Right atrium auricular region (tissue), 2 donors: ENCODE results near the gene DCPS. TPM values are rescaled to one million over a fixed set of nuclear protein-coding genes. Genes with fewer than 3 reads are reported as not detected.
A peak's percentile ranks its signal among the peaks of the same experiment; 100 is the strongest.
"Not testable (repeated sequence)": the region's sequence is repeated elsewhere in the genome, so short reads cannot be mapped to it uniquely, and the experiment has no call there.

Experiments
- DNase-seq: peaks from one replicate; pipeline ENCODE4 v3.0.0-alpha.2; 2019; ENCODE audit warnings: low spot score
- H3K27ac ChIP-seq, 2 donors: fragments of 200-600 bp; sonication (generic); 1 replicate in 1 of 2; 2 replicates in 1 of 2; pipeline ENCODE4 v1.5.1; 2016 to 2019
- H3K27me3 ChIP-seq, 2 donors: fragments of 200-600 bp; sonication (generic); one replicate each; pipeline versions ENCODE4 v1.5.1 to v1.6.0; 2017 to 2019
- H3K36me3 ChIP-seq: fragments of 200-600 bp; sonication (generic); one replicate; pipeline ENCODE4 v1.5.1; 2016
- H3K4me1 ChIP-seq, 2 donors: fragments of 200-600 bp; sonication (generic); one replicate each; pipeline versions ENCODE4 v1.5.1 to v1.6.0; 2017 to 2019
- H3K4me3 ChIP-seq, 2 donors: fragments of 200-600 bp; sonication (generic); 1 replicate in 1 of 2; 2 replicates in 1 of 2; pipeline ENCODE4 v1.5.1; 2017 to 2019; ENCODE audit warnings: mild to moderate bottlenecking in 1 of 2, moderate library complexity in 1 of 2
- H3K9me3 ChIP-seq, 2 donors: fragments of 200-600 bp; sonication (generic); one replicate each; pipeline ENCODE4 v1.5.1; 2019
- CTCF ChIP-seq, 2 donors: fragments of 200-600 bp; sonication (generic); IDR thresholded peaks; one replicate each; pipeline ENCODE4 v1.5.1; 2019; ENCODE audit warnings: antibody characterized with exemption in 2 of 2
- total RNA-seq, 2 donors: library from RNA; depleted of rRNA; stranded (reverse); fragments of >200 nt; gene quantifications; one replicate each; pipeline ENCODE4 v1.1.0, GENCODE V29; 2016

The DCPS gene
- total RNA-seq, 2 donors from 2014 or later, result 12.1 to 14.1 TPM

- H3K4me1 ChIP-seq, result peaks cover 0 to 75% of the 10 kb centered on the region in 2 donors
- H3K27me3 ChIP-seq, result no peaks in the 10 kb centered on the region
- no peaks in the 10 kb centered on the region for H3K36me3 ChIP-seq
- H3K9me3 ChIP-seq, result no peaks in the 10 kb centered on the region
- peak overlapping the region; percentile 80 to 84 for H3K27ac ChIP-seq
- DNase-seq, result no peak
- TF ChIP-seq CTCF (IDR thresholded peaks at IDR 0.05), result no peak
- no peak overlapping the region for H3K4me3 ChIP-seq
Observed at GRCh38 chr11:126346586-126346940, 42.7 kb downstream of the DCPS start.

- not testable (repeated sequence) for H3K4me3 ChIP-seq, H3K9me3 ChIP-seq, H3K36me3 ChIP-seq, DNase-seq, H3K27me3 ChIP-seq
- Histone ChIP-seq H3K27ac (peak overlapping the region; percentile 80 to 84), H3K4me1 (peaks cover 0 to 75% of the 10 kb centered on the region in 2 donors)
Observed at GRCh38 chr11:126346946-126347345, 43.1 kb downstream of the DCPS start.

- Histone ChIP-seq H3K4me3 (no peak overlapping the region), H3K27me3 (no peaks in the 10 kb centered on the region), H3K27ac (peak overlapping the region; percentile 80 to 84), H3K9me3 (no peaks in the 10 kb centered on the region), H3K4me1 (peaks cover 0 to 80% of the 10 kb centered on the region in 2 donors), H3K36me3 (no peaks in the 10 kb centered on the region)
- DNase-seq, result no peak
- TF ChIP-seq CTCF (IDR thresholded peaks at IDR 0.05), result no peak
Observed at GRCh38 chr11:126347751-126348668, 44.1 kb downstream of the DCPS start.

GRCh38 chr11:126348806-126349582 lies 45.1 kb downstream of the DCPS start:
- no peak for TF ChIP-seq CTCF (IDR thresholded peaks at IDR 0.05)
- Histone ChIP-seq H3K4me1 (peaks cover 0 to 90% of the 10 kb centered on the region in 2 donors), H3K4me3 (no peak overlapping the region), H3K9me3 (no peaks in the 10 kb centered on the region), H3K27me3 (no peaks in the 10 kb centered on the region), H3K27ac (peak overlapping the region; percentile 80 to 84), H3K36me3 (no peaks in the 10 kb centered on the region)
- DNase-seq, result no peak

GRCh38 chr11:126350836-126351235 lies 47.0 kb downstream of the DCPS start:
- H3K4me3 ChIP-seq, result no peak overlapping the region
- H3K9me3 ChIP-seq, result no peaks in the 10 kb centered on the region
- H3K27me3 ChIP-seq, result no peaks in the 10 kb centered on the region
- peak overlapping the region; percentile 46 to 84 for H3K27ac ChIP-seq
- H3K4me1 ChIP-seq, result peaks cover 0 to 93% of the 10 kb centered on the region in 2 donors
- no peak for DNase-seq
- H3K36me3 ChIP-seq, result no peaks in the 10 kb centered on the region
- TF ChIP-seq CTCF (IDR thresholded peaks at IDR 0.05), result no peak

- H3K4me1 ChIP-seq, result peaks cover 0 to 93% of the 10 kb centered on the region in 2 donors
Observed at GRCh38 chr11:126352163-126352562, 48.3 kb downstream of the DCPS start.

More at GRCh38 chr11:126352163-126352562, 48.3 kb downstream of the DCPS start:
- DNase-seq, result no peak
- H3K4me3 ChIP-seq, result no peak overlapping the region
- H3K27me3 ChIP-seq, result no peaks in the 10 kb centered on the region
- H3K27ac ChIP-seq, result peak overlapping the region; percentile 46 to 84
- H3K36me3 ChIP-seq, result no peaks in the 10 kb centered on the region
- no peaks in the 10 kb centered on the region for H3K9me3 ChIP-seq
- TF ChIP-seq CTCF (IDR thresholded peaks at IDR 0.05), result no peak
